HCT116 (cell line): ENCODE data around the gene PWWP2B.

ENCODE experiments used
- CTCF ChIP-seq, 3 experiments: fragments of 200-600 bp in 1 of 3; sonication (generic) in 1 of 3; IDR thresholded peaks in 2 of 3; conservative IDR thresholded peaks in 1 of 3; 2 replicates each; pipeline ENCODE4 v1.5.1; 2012 to 2017; ENCODE audit warnings: low read depth in 2 of 3, low read length in 2 of 3, antibody characterized with exemption in 1 of 3, borderline replicate concordance in 1 of 3, control low read depth in 1 of 3, mild to moderate bottlenecking in 1 of 3, mixed read lengths in 1 of 3, mixed run types in 1 of 3, moderate library complexity in 1 of 3; ENCODE audit not compliant: insufficient read depth in 1 of 3
- EGR1 ChIP-seq: IDR thresholded peaks from 2 replicates; pipeline ENCODE4 v1.6.1; 2012; ENCODE audit warnings: low read depth
- EZH2 ChIP-seq: fragments of 200-600 bp; sonication (generic); IDR thresholded peaks from 2 replicates; pipeline ENCODE4 v1.6.1; 2017; ENCODE audit warnings: antibody characterized with exemption, mixed run types
- EZH2phosphoT487 ChIP-seq: fragments of 200-600 bp; IDR thresholded peaks from 2 replicates; pipeline ENCODE4 v1.6.1; 2018; ENCODE audit warnings: antibody characterized with exemption, borderline replicate concordance
- JUND ChIP-seq: IDR thresholded peaks from 2 replicates; pipeline ENCODE4 v1.6.1; 2012
- POLR2A ChIP-seq: IDR thresholded peaks from 2 replicates; pipeline ENCODE4 v1.7.0; 2011; ENCODE audit warnings: borderline replicate concordance; ENCODE audit not compliant: insufficient read depth, insufficient read length; ENCODE audit errors: extremely low read depth
- RAD21 ChIP-seq: IDR thresholded peaks from 2 replicates; pipeline ENCODE4 v1.6.1; 2012; ENCODE audit warnings: low read depth, mild to moderate bottlenecking
- REST ChIP-seq: IDR thresholded peaks from 2 replicates; pipeline ENCODE4 v1.6.1; 2012; ENCODE audit warnings: low read depth
- SRF ChIP-seq: IDR thresholded peaks from 2 replicates; pipeline ENCODE4 v1.6.1; 2012; ENCODE audit warnings: low read depth
- TCF7L2 ChIP-seq: IDR thresholded peaks from 2 replicates; pipeline ENCODE4 v1.7.0; 2011; ENCODE audit warnings: borderline replicate concordance, inconsistent platforms; ENCODE audit not compliant: insufficient read depth, insufficient read length; ENCODE audit errors: extremely low read depth
- YY1 ChIP-seq: IDR thresholded peaks from 2 replicates; pipeline ENCODE4 v1.6.1; 2011; ENCODE audit warnings: low read length, low read depth, moderate library complexity, mild to moderate bottlenecking; ENCODE audit not compliant: insufficient replicate concordance; ENCODE audit errors: extremely low read depth
- ZFX ChIP-seq: fragments of 450-650 bp; IDR thresholded peaks from 2 replicates; pipeline ENCODE4 v1.6.1; 2017

- TF ChIP-seq EZH2phosphoT487 = no peak
- no peak for TF ChIP-seq EZH2
- no peak for TF ChIP-seq CTCF (IDR thresholded peaks at IDR 0.05 in 2 of 3, conservative IDR thresholded peaks at IDR 0.05 in 1 of 3; ENCODE audit: borderline replicate concordance in 1 of 3, insufficient read depth in 1 of 3, low read depth in 2 of 3, low read length in 2 of 3)
- no peak for TF ChIP-seq RAD21
- TF ChIP-seq POLR2A = no peak
- no peak for TF ChIP-seq SRF
- no peak for TF ChIP-seq REST
- TF ChIP-seq TCF7L2 = no peak
- TF ChIP-seq JUND = no peak
- no peak for TF ChIP-seq ZFX
- TF ChIP-seq EGR1 = no peak
- TF ChIP-seq YY1 = no peak
These were observed 34.8 kb upstream of the PWWP2B start for GRCh38 chr10:132362151-132362611.
